Vagina (tissue), 2 donors: Measurements from ENCODE around the gene NEDD9. TPM values are rescaled to one million over a fixed set of nuclear protein-coding genes. Genes with fewer than 3 reads are reported as not detected.

Experiments used
- DNase-seq, 2 donors: peaks; one replicate each; pipeline ENCODE4 v3.0.0-alpha.2; 2017; ENCODE audit errors: extremely low spot score in 2 of 2
- H3K27ac ChIP-seq: fragments of 200-600 bp; sonication (generic); one replicate; pipeline ENCODE4 v1.5.1; 2019
- H3K27me3 ChIP-seq: fragments of 200-600 bp; sonication (generic); one replicate; pipeline ENCODE4 v1.5.1; 2019
- H3K36me3 ChIP-seq, 2 donors: fragments of 200-600 bp; sonication (generic); one replicate each; pipeline ENCODE4 v1.5.1; 2017 to 2019
- H3K4me1 ChIP-seq: fragments of 200-600 bp; sonication (generic); one replicate; pipeline ENCODE4 v1.5.1; 2019
- H3K4me3 ChIP-seq, 2 donors: fragments of 200-600 bp; sonication (generic); 1 replicate in 1 of 2; 2 replicates in 1 of 2; pipeline ENCODE4 v1.5.1; 2016 to 2019
- H3K9me3 ChIP-seq: fragments of 200-600 bp; sonication (generic); one replicate; pipeline ENCODE4 v1.5.1; 2019
- CTCF ChIP-seq, 3 experiments: fragments of 450-650 bp in 2 of 3; fragments of 200-600 bp in 1 of 3; sonication (generic) in 1 of 3; IDR thresholded peaks; one replicate each; pipeline ENCODE4 v1.5.1; 2017 to 2019; ENCODE audit warnings: antibody characterized with exemption in 3 of 3, mild to moderate bottlenecking in 2 of 3, moderate library complexity in 2 of 3
- POLR2A ChIP-seq, 2 donors: fragments of 450-650 bp; IDR thresholded peaks; one replicate each; pipeline ENCODE4 v1.6.1; 2017; ENCODE audit warnings: antibody characterized with exemption in 2 of 2, mild to moderate bottlenecking in 2 of 2, moderate library complexity in 2 of 2
- POLR2AphosphoS5 ChIP-seq, 2 donors: sonication (generic); formaldehyde crosslinking; IDR thresholded peaks; one replicate each; pipeline ENCODE4 v1.9.0; 2017; ENCODE audit warnings: antibody characterized with exemption in 2 of 2, mild to moderate bottlenecking in 2 of 2, low read depth in 1 of 2; ENCODE audit not compliant: insufficient read depth in 1 of 2
- intact Hi-C: fragments of 100-400 bp; cut with DNase I; formaldehyde crosslinking; loops from one replicate; pipeline ENCODE4 v1.15.1; 2023
- total RNA-seq: library from RNA; depleted of rRNA; stranded (reverse); fragments of >200 nt; gene quantifications from one replicate; pipeline ENCODE4 v1.2.3, GENCODE V29; 2016

The NEDD9 gene
- total RNA-seq, 1 donor from 2014 or later = 45.4 TPM

- peak in 1 of 2 donors; percentile 49 for DNase-seq
- Histone ChIP-seq H3K36me3 (no peaks in the 10 kb centered on the region), H3K9me3 (no peaks in the 10 kb centered on the region), H3K4me3 (no peak overlapping the region), H3K27ac (no peak overlapping the region), H3K4me1 (peaks cover 10% of the 10 kb centered on the region), H3K27me3 (no peaks in the 10 kb centered on the region)
- TF ChIP-seq POLR2A (IDR thresholded peaks at IDR 0.05) (no peak), CTCF (IDR thresholded peaks at IDR 0.05) (no peak), POLR2AphosphoS5 (IDR thresholded peaks at IDR 0.05; ENCODE audit: insufficient read depth in 1 of 2, low read depth in 1 of 2) (no peak)
- intact Hi-C loops = loop anchor here (10.0 kb wide), 1 partner anchor 51 kb away; no protein-coding TSS in a partner anchor
Observed at GRCh38 chr6:11174242-11174611, 58.2 kb downstream of the NEDD9 start.

- Histone ChIP-seq H3K36me3 (no peaks in the 10 kb centered on the region), H3K9me3 (no peaks in the 10 kb centered on the region), H3K27ac (no peak overlapping the region), H3K4me1 (peaks cover 14% of the 10 kb centered on the region), H3K27me3 (no peaks in the 10 kb centered on the region), H3K4me3 (no peak overlapping the region)
- intact Hi-C loops = loop anchor here (10.0 kb wide), 1 partner anchor 52 kb away; no protein-coding TSS in a partner anchor
- peak in 1 of 2 donors; percentile 79 for DNase-seq
- TF ChIP-seq POLR2A (IDR thresholded peaks at IDR 0.05) (no peak), POLR2AphosphoS5 (IDR thresholded peaks at IDR 0.05; ENCODE audit: insufficient read depth in 1 of 2, low read depth in 1 of 2) (no peak), CTCF (IDR thresholded peaks at IDR 0.05) (peak; percentile 74 to 84 (median 81))
Observed at GRCh38 chr6:11172501-11173327, 59.8 kb downstream of the NEDD9 start.

- Histone ChIP-seq H3K9me3 (no peaks in the 10 kb centered on the region), H3K27me3 (no peaks in the 10 kb centered on the region), H3K4me3 (no peak overlapping the region), H3K36me3 (no peaks in the 10 kb centered on the region), H3K27ac (no peak overlapping the region), H3K4me1 (peaks cover 14% of the 10 kb centered on the region)
- peak in 1 of 2 donors; percentile 58 for DNase-seq
- intact Hi-C loops = loop anchor here (10.0 kb wide), 1 partner anchor 53 kb away; no protein-coding TSS in a partner anchor
- TF ChIP-seq CTCF (IDR thresholded peaks at IDR 0.05) (no peak), POLR2AphosphoS5 (IDR thresholded peaks at IDR 0.05; ENCODE audit: insufficient read depth in 1 of 2, low read depth in 1 of 2) (no peak), POLR2A (IDR thresholded peaks at IDR 0.05) (no peak)
Observed at GRCh38 chr6:11171952-11172351, 60.5 kb downstream of the NEDD9 start.

- intact Hi-C loops = no loop called here
- TF ChIP-seq POLR2A (IDR thresholded peaks at IDR 0.05) = no peak
- no peak for TF ChIP-seq POLR2AphosphoS5 (IDR thresholded peaks at IDR 0.05; ENCODE audit: insufficient read depth in 1 of 2, low read depth in 1 of 2)
- TF ChIP-seq CTCF (IDR thresholded peaks at IDR 0.05) = no peak
- Histone ChIP-seq H3K27me3 (no peaks in the 10 kb centered on the region), H3K9me3 (no peaks in the 10 kb centered on the region), H3K4me3 (no peak overlapping the region), H3K4me1 (peaks cover 14% of the 10 kb centered on the region), H3K36me3 (no peaks in the 10 kb centered on the region), H3K27ac (no peak overlapping the region)
- DNase-seq = no peak
Observed at GRCh38 chr6:11168091-11168635, 64.3 kb downstream of the NEDD9 start.

- DNase-seq = peak in 1 of 2 donors; percentile 56
- no peaks in the 10 kb centered on the region for H3K36me3 ChIP-seq
- no peaks in the 10 kb centered on the region for H3K27me3 ChIP-seq
- intact Hi-C loops = no loop called here
- H3K9me3 ChIP-seq = no peaks in the 10 kb centered on the region
- peaks cover 5% of the 10 kb centered on the region for H3K4me1 ChIP-seq
- TF ChIP-seq POLR2A (IDR thresholded peaks at IDR 0.05) = no peak
- TF ChIP-seq POLR2AphosphoS5 (IDR thresholded peaks at IDR 0.05; ENCODE audit: insufficient read depth in 1 of 2, low read depth in 1 of 2) = no peak
- no peak for TF ChIP-seq CTCF (IDR thresholded peaks at IDR 0.05)
- no peak overlapping the region for H3K27ac ChIP-seq
- H3K4me3 ChIP-seq = no peak overlapping the region
Observed at GRCh38 chr6:11166948-11167347, 65.5 kb downstream of the NEDD9 start.
